OCI-M2 (cell line): Measurements from ENCODE around the gene SUOX.
"Not testable (repeated sequence)": the region's sequence is repeated elsewhere in the genome, so short reads cannot be mapped to it uniquely, and the experiment has no call there.

Experiments used
- DNase-seq: peaks from one replicate; lab custom pipeline; 2025; ENCODE audit not compliant: unreplicated experiment; lab: John Stamatoyannopoulos, UW

Gene SUOX

DNA sequence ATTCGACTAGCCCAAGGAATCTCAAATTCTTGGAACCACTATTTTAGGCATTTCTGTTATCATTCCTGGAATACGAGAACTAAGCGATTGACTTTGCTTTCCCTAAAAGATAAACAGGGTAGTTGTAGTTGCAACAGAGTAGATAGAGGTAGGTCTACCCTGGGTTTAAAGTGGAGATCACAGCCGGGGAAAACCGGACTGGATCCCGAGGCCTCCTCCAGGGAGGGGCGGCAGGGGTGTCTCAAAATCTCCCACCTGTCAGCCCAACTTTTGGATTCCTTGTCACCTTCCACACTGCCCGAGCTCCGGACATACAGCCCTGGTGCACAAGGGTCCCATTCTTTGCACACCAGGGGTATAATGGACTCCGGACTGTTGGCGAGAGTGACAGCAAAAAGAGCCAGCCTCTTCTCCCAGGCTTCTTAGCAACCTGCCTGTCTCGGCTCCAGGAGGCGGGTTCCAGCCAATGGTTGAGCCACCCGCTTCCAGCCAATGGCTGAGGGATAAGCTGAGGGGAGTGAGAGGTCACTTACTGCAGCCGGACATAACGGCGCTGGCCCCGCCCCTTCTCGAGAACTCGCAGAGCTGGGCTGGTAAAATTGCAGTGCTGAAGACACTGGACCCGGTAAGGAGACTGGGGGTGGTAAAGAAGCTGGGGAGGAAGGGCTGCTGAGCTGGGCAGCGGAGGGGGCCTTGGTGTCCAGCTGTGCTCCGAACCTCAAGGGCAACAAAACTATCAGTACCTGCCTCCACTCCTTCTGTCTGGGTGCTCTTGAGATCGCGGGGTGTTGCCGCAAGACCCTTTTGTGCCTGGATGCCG is at the start of gene SUOX:
Gene SUOX, plus strand, starts transcription at position 562 of the 820 bp plus-strand sequence. CDS start 4,946 bp downstream, outside the sequence.
- DNase-seq: peak; percentile 57

DNA sequence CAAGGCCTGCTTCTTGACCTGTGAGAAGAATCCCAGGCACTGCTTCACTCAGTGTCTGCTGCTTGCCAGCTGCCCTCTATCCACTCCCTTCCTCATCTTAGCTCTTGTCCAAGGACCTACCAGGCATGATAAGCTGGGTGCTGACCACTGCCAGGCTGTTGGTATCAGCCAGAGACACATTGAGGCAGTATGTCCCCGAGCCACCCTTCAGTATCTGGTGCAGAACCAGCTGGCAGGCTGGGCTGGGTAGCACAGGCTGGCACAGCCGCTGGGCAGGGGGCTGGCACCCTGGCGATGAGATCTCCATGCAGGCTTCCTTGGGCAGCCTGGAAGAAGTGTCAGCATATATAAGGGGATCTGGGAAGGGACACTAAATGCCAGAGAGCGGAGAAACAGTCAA is 41.7 kb upstream of the SUOX start:
- no peak for DNase-seq

DNA sequence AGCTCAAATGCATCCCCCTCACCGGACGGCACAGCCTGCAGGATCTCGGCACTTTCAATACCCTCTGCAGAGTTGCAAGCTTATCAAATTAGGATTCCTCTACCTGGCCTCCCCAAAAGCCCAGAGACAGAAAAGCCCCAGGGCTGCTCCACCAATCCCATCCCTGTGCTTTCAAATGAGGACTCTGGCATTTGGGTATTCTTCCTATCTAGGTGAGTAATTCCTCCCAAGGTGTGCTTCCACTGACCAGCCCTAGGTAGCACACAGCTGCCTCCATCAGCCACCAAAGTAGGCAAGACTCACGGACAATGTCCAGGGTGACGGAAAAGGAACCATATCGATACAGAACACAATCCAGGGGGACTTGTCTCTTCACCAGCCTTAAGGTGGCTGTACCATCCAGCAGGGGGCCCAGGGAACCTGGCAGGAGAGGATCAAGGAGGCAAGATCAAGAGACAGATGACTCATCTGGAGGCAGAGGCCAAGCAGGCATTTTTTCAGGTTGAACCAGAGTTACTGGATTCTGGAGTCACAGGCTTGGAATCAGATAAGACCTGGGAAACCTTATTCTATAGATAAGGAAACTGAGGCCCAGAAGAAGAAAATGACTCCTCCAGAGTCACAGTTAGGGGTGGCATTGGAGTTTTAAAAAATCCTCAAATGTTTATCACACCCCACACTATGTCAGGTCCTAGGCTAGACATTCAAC is 41.1 kb upstream of the SUOX start:
- no peak for DNase-seq

DNA sequence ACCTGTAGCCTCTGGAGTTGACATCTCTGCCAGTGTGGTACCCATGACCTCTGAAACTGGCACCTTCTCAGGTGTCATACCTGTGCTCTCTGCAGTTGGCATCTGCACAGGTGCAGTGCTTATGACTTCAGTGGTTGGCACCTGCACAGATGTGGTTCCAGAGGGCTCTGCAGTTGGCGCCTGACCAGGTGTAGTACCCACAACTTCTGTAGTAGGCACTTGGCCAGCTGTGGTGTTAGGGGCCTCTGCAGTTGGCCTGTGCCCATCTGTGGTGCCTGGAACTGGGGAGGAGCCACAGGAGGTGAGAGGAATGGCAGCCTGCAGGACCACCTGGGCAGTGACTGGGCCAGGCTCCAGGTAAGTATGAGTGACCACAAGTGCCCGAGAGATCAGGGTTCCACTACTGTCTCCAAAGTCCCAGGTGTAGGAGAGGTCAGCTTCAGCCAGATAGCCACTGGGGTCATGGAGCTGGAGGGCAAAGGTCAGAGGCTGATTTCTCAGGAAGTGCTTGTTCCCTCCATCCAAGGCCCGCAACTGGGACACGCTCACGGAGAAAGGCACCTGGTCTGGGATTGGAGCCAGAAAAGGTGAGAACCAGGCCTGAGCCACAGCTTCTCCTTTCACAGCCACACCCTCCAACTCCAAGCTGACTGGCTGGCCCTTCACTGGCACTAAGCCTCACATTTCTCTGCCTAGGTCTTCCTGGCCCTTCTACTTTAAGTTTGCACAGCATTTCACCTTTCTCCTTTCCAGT is 39.8 kb upstream of the SUOX start:
- no peak for DNase-seq

DNA sequence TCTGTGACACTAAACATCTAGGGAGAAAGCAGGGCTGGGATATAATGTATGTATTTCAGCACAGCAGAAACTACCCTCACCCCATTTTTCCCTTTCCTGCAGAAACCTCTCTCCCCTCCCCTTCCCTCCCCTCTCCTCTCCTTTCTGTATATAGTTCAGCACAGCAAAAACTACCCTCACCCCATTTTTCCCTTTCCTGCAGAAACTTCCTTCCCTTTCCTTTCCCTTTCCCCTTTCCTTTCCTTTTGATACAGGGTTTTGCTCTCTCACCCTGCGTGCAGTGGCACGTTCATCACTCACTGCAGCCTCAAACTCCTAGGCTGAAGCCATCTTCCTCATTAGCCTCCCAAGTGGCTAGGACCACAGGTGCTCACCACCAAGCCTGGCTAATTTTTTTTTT is 33.3 kb upstream of the SUOX start:
- DNase-seq: no peak

DNA sequence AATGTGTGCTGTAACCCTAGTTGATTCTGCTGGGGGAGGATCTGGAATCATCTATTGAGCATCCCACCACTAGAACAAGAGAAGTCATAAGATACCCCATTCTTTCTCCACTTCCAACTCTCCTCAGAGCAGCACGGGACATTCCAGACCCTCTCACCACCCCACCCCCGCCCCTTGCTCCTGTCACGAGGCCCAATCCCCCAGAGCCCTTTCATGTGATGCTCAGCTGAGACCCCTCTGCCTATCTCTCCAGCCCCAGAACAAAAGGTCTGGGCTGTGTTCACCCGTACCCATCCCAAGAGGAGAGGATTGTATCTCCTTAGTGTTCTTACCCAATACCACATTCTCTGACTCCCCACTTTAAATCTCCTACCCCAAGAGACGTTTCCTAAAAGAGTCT is 31.8 kb upstream of the SUOX start:
- DNase-seq: no peak

DNA sequence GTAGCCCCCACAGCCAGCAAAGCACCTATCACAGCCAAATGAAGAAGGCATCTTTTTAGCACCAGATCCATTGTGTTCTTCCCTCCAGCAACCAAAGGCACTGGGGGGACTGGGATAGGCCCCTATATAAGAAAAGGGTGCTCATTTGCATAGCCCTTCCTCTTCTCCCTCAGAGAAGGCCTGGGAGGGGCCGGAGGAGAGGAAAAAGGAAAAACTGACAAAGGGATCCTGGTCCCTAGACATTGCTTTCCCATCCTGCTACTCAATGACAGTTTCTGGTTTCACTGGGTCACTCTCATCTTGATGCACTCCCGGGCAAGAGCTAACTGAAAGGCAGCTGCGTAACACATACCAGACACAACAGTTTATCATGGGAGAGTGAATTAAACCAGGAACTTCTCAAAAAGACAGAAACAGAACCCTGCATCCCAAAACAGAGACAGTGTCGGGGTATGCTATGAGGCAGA is 31.1 kb upstream of the SUOX start, which contains the start of gene PMEL:
Gene PMEL, minus strand, starts transcription at position 102 of the 467 bp plus-strand sequence. Its CDS starts 31 bp downstream, at position 71.
- DNase-seq: no peak

DNA sequence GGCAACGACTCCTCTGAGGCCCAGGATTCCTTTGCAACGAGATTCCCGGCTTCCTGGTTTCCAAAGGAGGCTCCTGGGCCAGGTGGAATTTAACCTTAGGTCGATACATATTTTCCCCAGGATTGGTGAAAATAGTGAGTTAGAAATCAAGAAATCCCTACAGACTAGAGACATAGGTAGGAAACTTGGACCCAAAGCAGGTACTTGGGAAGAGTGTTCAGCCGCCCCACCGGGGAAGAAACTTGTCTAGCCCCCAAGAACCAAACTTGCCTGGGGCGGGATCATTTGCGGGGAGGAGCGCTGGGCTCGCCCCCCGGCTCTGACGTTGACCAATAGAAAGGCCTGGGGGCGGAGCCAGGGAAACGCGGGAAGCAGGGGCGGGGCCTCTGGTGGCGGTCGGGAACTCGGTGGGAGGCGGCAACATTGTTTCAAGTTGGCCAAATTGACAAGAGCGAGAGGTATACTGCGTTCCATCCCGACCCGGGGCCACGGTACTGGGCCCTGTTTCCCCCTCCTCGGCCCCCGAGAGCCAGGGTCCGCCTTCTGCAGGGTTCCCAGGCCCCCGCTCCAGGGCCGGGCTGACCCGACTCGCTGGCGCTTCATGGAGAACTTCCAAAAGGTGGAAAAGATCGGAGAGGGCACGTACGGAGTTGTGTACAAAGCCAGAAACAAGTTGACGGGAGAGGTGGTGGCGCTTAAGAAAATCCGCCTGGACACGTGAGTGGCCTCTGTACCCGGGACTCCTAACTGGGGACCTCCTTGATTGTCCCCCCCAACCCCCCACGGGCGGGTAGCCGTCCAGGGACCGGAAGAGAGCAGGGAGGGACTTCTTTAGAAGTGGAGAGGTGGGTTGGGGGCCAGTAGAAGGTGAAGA is 30.4 kb upstream of the SUOX start, which contains the start of gene CDK2:
Gene CDK2, plus strand, starts transcription at position 423 of the 874 bp plus-strand sequence. Its CDS starts 179 bp downstream, at position 602.
- DNase-seq: peak; percentile 47

DNA sequence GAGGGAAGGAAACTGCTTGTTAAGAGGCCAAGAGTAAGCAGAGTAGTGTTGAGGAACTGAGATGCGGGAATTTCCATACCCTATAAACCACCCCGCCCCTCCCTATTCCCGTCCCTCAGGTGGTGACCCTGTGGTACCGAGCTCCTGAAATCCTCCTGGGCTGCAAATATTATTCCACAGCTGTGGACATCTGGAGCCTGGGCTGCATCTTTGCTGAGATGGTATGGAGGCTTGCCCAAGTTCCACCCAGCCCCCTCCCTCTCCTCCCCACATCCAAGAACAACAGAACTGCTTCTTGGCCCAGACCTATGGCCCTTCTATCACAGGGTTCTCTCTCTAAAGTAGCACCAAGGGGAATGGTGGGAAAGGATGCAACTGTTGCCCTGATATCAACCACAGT is 27.7 kb upstream of the SUOX start:
- no peak for DNase-seq

DNA sequence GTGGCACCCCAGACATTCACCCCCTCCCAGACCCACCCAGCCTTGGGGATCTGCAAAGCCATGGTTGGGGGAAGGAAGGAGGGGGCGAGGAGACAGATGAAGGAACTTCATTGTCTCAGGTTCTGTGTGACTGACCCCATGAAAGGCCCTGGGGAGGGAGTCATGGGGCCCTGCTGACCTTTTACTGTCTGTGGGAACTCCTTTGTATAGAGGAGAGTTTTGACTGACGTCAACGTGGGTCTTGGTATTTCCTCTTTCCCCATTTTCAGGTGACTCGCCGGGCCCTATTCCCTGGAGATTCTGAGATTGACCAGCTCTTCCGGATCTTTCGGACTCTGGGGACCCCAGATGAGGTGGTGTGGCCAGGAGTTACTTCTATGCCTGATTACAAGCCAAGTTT is 26.3 kb upstream of the SUOX start:
- DNase-seq: no peak

DNA sequence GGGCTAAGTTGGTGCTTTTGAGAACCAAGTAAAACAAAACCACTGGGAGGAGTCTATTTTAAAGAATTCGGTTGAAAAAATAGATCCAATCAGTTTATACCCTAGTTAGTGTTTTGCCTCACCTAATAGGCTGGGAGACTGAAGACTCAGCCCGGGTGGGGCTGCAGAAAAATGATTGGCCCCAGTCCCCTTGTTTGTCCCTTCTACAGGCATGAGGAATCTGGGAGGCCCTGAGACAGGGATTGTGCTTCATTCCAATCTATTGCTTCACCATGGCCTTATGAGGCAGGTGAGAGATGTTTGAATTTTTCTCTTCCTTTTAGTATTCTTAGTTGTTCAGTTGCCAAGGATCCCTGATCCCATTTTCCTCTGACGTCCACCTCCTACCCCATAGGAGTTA is 25.0 kb upstream of the SUOX start:
- no peak for DNase-seq

DNA sequence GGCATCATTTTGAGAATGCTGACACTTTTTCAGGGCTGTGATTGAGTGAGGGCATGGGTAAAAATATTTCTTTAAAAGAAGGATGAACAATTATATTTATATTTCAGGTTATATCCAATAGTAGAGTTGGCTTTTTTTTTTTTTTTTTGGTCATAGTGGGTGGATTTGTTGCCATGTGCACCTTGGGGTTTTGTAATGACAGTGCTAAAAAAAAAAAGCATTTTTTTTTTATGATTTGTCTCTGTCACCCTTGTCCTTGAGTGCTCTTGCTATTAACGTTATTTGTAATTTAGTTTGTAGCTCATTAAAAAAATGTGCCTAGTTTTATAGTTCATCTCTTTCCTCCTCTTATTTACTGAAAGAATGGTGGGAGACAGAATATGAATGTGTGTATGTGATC is 24.6 kb upstream of the SUOX start:
- no peak for DNase-seq

DNA sequence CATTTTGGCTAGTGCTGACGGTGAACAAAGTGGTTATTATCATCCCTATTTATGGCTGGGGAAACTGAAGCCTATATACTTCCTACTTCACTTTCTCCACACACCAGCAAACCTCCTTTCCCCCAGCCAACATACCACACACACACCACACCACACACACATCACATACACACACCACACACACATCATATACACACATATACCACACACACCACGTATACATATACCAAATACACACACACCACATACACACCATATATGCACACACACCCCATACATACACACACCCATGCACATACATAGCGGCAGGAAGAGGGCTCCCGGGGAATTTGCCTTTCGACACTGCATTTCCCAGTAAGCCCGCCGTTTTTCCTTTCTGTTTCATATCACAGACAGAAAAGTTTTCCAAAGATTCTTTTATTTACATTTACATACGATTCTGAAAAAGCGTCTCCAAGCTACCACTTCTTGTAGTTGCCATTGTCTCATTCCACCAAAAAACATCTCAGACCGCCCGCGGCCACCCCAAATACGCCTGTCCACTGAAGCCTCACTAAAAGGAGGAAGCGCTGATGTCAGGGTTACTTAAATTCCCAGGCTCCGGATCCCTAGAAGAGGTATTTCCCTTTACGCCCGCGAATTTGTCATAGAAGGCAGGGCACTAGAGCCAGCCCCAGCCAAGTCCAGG is 24.0 kb upstream of the SUOX start:
- DNase-seq: no peak

DNA sequence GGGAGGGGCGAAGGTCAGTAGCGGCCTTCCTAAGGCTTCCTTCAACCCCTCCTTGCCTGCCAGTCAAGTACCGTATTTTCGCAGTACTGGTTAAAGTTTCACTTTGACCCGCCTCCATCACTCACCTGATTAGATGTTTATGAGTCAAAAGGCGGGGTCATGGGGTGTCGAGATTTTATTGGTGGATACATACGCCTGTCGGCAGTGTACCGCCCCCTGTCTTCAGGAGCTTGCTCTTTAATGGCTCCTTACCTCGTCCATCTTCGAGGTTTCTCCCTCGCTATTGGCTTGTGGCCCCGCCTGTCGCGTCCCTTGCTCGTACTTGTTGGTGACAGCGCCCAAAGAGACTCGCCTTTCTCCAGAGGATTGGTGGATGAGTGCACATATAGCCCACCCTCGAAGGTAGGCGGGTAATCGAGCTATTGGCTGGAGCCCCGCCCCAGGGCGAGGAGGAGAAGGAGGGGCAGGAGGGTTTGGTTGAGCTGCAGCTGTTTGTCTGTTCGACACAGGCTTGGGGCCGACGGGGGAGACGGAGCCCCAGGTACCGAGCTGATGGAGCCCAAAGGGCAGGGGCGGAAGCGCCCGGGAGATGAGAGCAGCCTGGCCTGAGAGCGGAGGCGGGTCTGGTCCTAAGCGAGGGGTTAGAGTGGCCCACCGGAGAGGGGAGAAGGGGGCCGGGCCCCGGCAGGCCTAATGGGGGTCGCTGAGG is 23.3 kb upstream of the SUOX start, which contains the start of gene RAB5B:
Gene RAB5B, plus strand, starts transcription at position 480 of the 709 bp plus-strand sequence. CDS start 12,883 bp downstream, outside the sequence.
- DNase-seq: peak; percentile 93

DNA sequence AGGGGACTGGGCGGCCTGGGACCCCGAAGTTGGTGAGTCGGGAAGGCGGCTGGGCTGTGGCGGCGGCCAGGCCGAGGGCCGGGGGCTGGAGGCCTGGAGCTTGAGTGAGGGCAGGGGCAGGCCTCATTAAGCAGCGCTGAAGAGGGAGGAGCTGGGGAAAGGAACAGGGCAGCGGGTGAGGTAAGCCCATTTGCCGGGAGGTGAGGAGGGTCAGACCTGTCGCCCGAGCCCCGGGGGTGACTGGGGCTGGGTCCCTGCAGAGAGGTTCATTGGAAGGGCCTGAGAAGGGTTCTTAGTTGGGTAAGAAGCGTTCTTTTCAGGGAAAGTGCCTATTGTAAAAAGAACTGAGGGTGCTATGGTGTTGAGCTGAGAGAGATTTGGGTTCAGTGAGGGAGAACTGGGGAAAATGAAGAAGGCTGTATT is 22.8 kb upstream of the SUOX start:
- DNase-seq: no peak

DNA sequence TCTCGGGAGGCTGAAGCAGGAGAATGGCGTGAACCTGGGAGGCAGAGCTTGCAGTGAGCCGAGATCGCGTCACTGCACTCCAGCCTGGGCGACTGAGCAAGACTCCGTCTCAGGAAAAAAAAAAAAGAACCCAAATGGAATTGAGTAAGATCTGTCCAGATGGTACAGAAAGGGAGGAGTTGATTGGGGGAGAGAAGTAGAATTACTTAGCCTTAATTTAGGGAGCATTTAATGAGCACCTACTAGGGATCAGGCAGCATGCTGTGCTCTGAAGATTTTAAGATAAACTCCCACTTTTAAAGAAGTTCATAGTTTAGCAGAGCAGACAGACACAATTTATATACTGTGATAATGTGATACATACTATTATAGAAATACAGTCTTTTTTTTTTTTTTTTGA is 18.7 kb upstream of the SUOX start:
- no peak for DNase-seq

DNA sequence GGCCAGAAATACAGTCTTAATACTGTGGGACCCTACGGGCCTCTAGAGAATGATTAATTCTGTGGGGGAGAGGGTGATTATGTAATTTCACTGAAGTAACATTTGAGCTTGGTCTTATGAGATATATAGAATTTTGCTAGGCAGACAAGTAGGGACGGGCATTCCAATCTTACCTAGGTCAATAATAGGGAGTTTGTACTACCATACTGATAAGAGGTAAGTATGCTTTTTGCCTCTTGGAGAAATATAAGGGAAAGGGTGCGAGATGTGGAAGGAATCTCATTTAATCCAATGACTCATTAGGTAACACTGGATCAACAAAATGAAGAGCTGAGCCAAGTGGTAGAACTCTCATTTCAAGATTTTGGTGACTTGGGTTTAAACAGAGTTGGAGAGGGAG is 18.0 kb upstream of the SUOX start:
- no peak for DNase-seq

DNA sequence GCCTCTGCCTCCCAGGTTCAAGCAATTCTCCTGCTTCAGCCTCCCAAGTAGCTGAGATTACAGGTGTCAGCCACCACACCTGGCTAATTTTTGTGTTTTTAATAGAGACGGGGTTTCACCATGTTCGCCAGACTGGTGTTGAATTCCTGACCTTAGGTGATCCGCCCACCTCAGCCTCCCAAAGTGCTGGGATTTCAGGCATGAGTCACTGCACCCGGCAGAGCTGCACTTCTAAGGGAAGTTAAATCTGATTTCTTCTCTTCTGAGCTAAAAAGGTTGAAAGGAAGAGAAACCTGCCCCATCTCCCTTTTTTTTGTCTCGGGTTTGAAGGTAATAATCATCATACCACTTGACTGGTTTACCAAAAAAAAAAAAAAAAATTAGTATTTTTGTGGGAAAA is 15.2 kb upstream of the SUOX start:
- not testable (repeated sequence) for DNase-seq

DNA sequence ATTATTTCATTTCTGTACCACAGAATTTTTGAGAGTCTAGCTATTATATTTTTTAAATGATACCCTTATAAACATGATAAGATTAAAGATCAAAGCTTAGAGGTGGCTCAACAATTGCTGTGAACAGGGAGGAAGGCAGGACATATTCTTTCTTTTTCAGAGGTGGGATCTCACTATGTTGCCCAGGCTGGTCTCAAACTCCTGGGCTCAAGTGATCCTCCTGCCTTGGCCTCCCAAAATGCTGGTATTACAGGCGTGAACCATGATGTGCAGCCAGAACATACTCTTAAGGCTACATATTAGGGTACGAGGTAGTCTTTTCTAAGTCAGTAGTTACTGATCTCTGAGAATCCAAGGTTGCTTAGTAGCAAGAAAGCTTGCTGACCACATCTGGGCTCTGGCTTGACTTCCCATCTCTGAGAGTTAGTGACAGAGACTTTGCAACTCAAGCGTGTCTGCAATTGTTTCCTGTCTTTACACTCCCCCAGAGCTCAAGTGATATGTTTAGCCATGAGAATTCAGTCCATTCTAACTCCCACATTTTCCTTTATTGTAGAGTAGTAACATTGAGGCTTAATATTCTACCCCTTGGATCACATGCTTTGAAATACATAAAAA is 14.6 kb upstream of the SUOX start:
- no peak for DNase-seq
